Measurements from ENCODE around the gene CXCL9. TPM values are rescaled to one million over a fixed set of nuclear protein-coding genes. Genes with fewer than 3 reads are reported as not detected.

The CXCL9 gene
- total RNA-seq, 2 experiments from 2014 or later: 0.10 to 0.14 TPM

Other genes with a start within 250 kb of the CXCL9 start
- gene PPEF2, start 105.1 kb downstream of the CXCL9 start, total RNA-seq: under 1 TPM in 1 of 2 experiments, not detected in 1; 0.40 TPM
- gene NAAA, start 66.5 kb downstream of the CXCL9 start, total RNA-seq: 10 to 100 TPM; 31.7 to 32.2 TPM
- 10 to 100 TPM; 35.9 to 40.5 TPM for gene SDAD1, start 16.6 kb downstream of the CXCL9 start, total RNA-seq
- under 1 TPM; 0.36 to 0.51 TPM for gene CXCL10, start 16.0 kb upstream of the CXCL9 start, total RNA-seq
- not detected for gene CXCL11, start 28.6 kb upstream of the CXCL9 start, total RNA-seq
- gene ART3, start 67.2 kb upstream of the CXCL9 start, total RNA-seq: under 1 TPM in 1 of 2 experiments, not detected in 1; 0.36 TPM
- 10 to 100 TPM; 51.3 to 55.9 TPM for gene NUP54, start 140.9 kb upstream of the CXCL9 start, total RNA-seq
- 1 to 10 TPM; 7.0 to 8.2 TPM for gene SCARB2, start 206.3 kb upstream of the CXCL9 start, total RNA-seq
- not detected for gene FAM47E, start 244.2 kb upstream of the CXCL9 start, total RNA-seq